ENCODE data around the gene MCC. TPM values are rescaled to one million over a fixed set of nuclear protein-coding genes. Genes with fewer than 3 reads are reported as not detected.

The MCC gene
- total and polyA plus RNA-seq, 2 donors from 2014 or later: 2.4 to 20.6 TPM

DNA sequence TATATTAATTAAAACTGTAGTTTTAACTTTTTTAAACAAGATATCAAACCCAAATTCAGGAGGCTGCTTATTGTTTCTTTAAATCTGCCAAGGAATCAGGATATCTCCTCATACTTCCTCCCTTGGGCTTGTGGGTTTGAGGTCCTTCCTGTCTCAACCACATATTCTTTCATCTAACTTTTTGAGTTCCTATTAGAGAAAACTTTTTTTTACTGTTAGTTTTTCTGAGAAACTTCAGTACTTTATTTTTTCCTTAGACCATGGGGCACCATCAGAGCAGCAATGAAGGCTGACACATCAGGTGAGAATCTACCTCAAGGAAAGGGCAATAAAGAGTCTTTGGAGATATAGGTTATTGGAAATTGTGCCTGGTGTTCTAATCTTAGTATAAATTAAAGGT lies 110.2 kb downstream of the MCC start:
- FAIRE-seq (no peak), DNase-seq (no peak)
- H3K27ac ChIP-seq (ENCODE audit: low read depth in 2 of 2, low read length in 2 of 2): no peak overlapping the region
- no peaks in the 10 kb centered on the region for H3K4me1 ChIP-seq (ENCODE audit: control insufficient read depth in 2 of 3, insufficient read depth in 2 of 3, low read depth in 1 of 3, low read length in 3 of 3)
- TF ChIP-seq, protein P1, sequence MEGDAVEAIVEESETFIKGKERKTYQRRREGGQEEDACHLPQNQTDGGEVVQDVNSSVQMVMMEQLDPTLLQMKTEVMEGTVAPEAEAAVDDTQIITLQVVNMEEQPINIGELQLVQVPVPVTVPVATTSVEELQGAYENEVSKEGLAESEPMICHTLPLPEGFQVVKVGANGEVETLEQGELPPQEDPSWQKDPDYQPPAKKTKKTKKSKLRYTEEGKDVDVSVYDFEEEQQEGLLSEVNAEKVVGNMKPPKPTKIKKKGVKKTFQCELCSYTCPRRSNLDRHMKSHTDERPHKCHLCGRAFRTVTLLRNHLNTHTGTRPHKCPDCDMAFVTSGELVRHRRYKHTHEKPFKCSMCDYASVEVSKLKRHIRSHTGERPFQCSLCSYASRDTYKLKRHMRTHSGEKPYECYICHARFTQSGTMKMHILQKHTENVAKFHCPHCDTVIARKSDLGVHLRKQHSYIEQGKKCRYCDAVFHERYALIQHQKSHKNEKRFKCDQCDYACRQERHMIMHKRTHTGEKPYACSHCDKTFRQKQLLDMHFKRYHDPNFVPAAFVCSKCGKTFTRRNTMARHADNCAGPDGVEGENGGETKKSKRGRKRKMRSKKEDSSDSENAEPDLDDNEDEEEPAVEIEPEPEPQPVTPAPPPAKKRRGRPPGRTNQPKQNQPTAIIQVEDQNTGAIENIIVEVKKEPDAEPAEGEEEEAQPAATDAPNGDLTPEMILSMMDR (IDR thresholded peaks at IDR 0.05; ENCODE audit: borderline replicate concordance, extremely low read depth, insufficient read depth): no peak
- no peak overlapping the region for H3K4me3 ChIP-seq (ENCODE audit: low read length in 3 of 3)
- intact Hi-C loops (cut with DNase I): no loop called here
- no peaks in the 10 kb centered on the region for H3K27me3 ChIP-seq (ENCODE audit: control insufficient read depth, insufficient read depth, low read length)
- no peak overlapping the region for H3K9ac ChIP-seq (ENCODE audit: low read length in 3 of 3)
- no peaks in the 10 kb centered on the region for H3K9me3 ChIP-seq (ENCODE audit: control insufficient read depth in 2 of 3, insufficient read depth in 1 of 3, low read length in 3 of 3)
- no peaks in the 10 kb centered on the region for H3K36me3 ChIP-seq (ENCODE audit: control insufficient read depth in 2 of 3, insufficient read depth in 3 of 3, low read length in 3 of 3)

GRCh38 chr5:113376640-113377039 lies 111.6 kb downstream of the MCC start:
- Histone ChIP-seq H3K4me1 (ENCODE audit: control insufficient read depth in 2 of 3, insufficient read depth in 2 of 3, low read depth in 1 of 3, low read length in 3 of 3) (no peaks in the 10 kb centered on the region), H3K4me3 (ENCODE audit: low read length in 3 of 3) (no peak overlapping the region), H3K9me3 (ENCODE audit: control insufficient read depth in 2 of 3, insufficient read depth in 1 of 3, low read length in 3 of 3) (no peaks in the 10 kb centered on the region), H3K27me3 (ENCODE audit: control insufficient read depth, insufficient read depth, low read length) (no peaks in the 10 kb centered on the region), H3K36me3 (ENCODE audit: control insufficient read depth in 2 of 3, insufficient read depth in 3 of 3, low read length in 3 of 3) (no peaks in the 10 kb centered on the region), H3K27ac (ENCODE audit: low read depth in 2 of 2, low read length in 2 of 2) (no peak overlapping the region), H3K9ac (ENCODE audit: low read length in 3 of 3) (no peak overlapping the region)
- DNase-seq (no peak), FAIRE-seq (no peak)
- TF ChIP-seq, protein P1 (IDR thresholded peaks at IDR 0.05; ENCODE audit: borderline replicate concordance, extremely low read depth, insufficient read depth): no peak
- intact Hi-C loops (cut with DNase I): no loop called here

GRCh38 chr5:113375480-113376060 lies 112.7 kb downstream of the MCC start:
- H3K4me1 ChIP-seq (ENCODE audit: control insufficient read depth in 2 of 3, insufficient read depth in 2 of 3, low read depth in 1 of 3, low read length in 3 of 3): no peaks in the 10 kb centered on the region
- no peak overlapping the region for H3K4me3 ChIP-seq (ENCODE audit: low read length in 3 of 3)
- no peak for FAIRE-seq
- H3K27ac ChIP-seq (ENCODE audit: low read depth in 2 of 2, low read length in 2 of 2): no peak overlapping the region
- no peaks in the 10 kb centered on the region for H3K36me3 ChIP-seq (ENCODE audit: control insufficient read depth in 2 of 3, insufficient read depth in 3 of 3, low read length in 3 of 3)
- intact Hi-C loops (cut with DNase I): no loop called here
- no peaks in the 10 kb centered on the region for H3K9me3 ChIP-seq (ENCODE audit: control insufficient read depth in 2 of 3, insufficient read depth in 1 of 3, low read length in 3 of 3)
- peak in 4 of 5 donors; percentile 49 to 89 (median 63) for DNase-seq
- H3K27me3 ChIP-seq (ENCODE audit: control insufficient read depth, insufficient read depth, low read length): no peaks in the 10 kb centered on the region
- no peak overlapping the region for H3K9ac ChIP-seq (ENCODE audit: low read length in 3 of 3)
- TF ChIP-seq, protein P1 (IDR thresholded peaks at IDR 0.05; ENCODE audit: borderline replicate concordance, extremely low read depth, insufficient read depth): no peak

- FAIRE-seq: peak; percentile 39
- intact Hi-C loops (cut with DNase I): no loop called here
These were observed 114.8 kb downstream of the MCC start for GRCh38 chr5:113373426-113373825.

More at GRCh38 chr5:113373426-113373825, 114.8 kb downstream of the MCC start:
- no peaks in the 10 kb centered on the region for H3K4me1 ChIP-seq (ENCODE audit: control insufficient read depth in 2 of 3, insufficient read depth in 2 of 3, low read depth in 1 of 3, low read length in 3 of 3)
- TF ChIP-seq, protein P1 (IDR thresholded peaks at IDR 0.05; ENCODE audit: borderline replicate concordance, extremely low read depth, insufficient read depth): no peak
- H3K36me3 ChIP-seq (ENCODE audit: control insufficient read depth in 2 of 3, insufficient read depth in 3 of 3, low read length in 3 of 3): no peaks in the 10 kb centered on the region
- no peak overlapping the region for H3K4me3 ChIP-seq (ENCODE audit: low read length in 3 of 3)
- no peak for DNase-seq
- H3K9ac ChIP-seq (ENCODE audit: low read length in 3 of 3): no peak overlapping the region
- no peaks in the 10 kb centered on the region for H3K9me3 ChIP-seq (ENCODE audit: control insufficient read depth in 2 of 3, insufficient read depth in 1 of 3, low read length in 3 of 3)
- H3K27ac ChIP-seq (ENCODE audit: low read depth in 2 of 2, low read length in 2 of 2): no peak overlapping the region
- H3K27me3 ChIP-seq (ENCODE audit: control insufficient read depth, insufficient read depth, low read length): no peaks in the 10 kb centered on the region

Measured in kidney (tissue), 14 donors.